HG02973 (cell line): Measurements from ENCODE around the gene ADSS1.

Experiments used
- ATAC-seq: cut with Tn5 transposase; IDR thresholded peaks from one replicate; pipeline ENCODE4 v1.9.1; 2021; ENCODE audit warnings: moderate library complexity; ENCODE audit not compliant: unreplicated experiment

Gene ADSS1

DNA sequence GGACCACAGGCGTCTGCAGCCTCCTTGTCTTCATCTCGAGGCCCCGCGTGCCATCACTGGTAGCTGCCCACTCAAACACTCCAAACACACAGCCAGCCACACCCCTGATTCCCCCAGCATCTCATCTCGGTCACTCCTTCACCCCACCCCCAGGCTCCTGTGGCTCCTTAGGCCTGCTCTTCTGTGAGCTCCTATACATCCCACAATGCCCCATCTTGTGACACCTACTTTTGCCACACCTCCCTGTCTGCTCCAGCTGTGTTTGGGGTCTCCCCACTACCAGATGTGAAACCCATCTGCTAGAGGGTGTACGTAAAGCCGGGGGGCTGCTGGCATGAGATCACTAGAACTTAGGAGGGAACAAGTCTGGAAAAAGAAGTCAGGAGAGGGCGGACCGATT is 67.4 kb downstream of the ADSS1 start:
- no peak for ATAC-seq

GRCh38 chr14:104792101-104792884 is 68.3 kb downstream of the ADSS1 start:
- no peak for ATAC-seq

GRCh38 chr14:104792945-104793702 is 69.1 kb downstream of the ADSS1 start:
- ATAC-seq: no peak

GRCh38 chr14:104793703-104793959 is 69.6 kb downstream of the ADSS1 start:
- ATAC-seq: no peak

DNA sequence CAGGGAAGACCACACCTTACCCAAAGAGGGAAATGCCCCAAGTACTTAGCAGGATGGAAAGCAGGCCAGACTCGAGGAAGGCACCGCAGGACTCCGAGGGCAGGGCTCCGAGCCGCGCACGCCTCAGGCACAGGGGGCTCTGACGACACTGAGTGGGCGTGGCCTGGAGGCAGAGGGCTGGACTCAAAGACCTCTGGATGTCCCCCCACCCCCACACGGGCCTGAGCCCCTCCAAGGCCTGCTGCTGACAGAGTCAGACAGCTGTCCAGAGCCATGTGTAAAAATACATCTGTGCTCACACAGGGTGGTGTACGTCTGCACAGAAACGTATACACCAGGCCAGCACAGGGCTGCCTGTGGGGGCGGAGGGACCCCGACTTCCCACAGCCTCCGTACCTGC is 70.1 kb downstream of the ADSS1 start:
- ATAC-seq: no peak

DNA sequence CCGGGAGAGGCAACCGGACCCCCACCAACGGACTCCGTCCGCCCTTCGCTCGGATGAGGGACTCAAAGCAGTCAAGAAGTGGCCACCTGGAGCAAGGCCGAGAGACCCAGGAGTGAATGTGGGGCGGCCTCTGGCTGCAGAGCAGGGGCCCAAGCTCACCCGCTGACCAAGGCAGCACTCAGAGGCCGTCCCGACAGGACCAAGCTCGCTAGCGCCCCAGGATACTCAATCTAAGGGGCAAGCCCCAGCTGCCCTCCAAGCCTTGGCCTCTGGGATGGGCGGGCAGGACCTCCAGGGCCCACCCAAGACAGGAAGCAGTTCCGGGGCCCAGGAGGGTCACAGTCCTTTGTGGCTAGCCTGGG is 70.6 kb downstream of the ADSS1 start:
- ATAC-seq: no peak

DNA sequence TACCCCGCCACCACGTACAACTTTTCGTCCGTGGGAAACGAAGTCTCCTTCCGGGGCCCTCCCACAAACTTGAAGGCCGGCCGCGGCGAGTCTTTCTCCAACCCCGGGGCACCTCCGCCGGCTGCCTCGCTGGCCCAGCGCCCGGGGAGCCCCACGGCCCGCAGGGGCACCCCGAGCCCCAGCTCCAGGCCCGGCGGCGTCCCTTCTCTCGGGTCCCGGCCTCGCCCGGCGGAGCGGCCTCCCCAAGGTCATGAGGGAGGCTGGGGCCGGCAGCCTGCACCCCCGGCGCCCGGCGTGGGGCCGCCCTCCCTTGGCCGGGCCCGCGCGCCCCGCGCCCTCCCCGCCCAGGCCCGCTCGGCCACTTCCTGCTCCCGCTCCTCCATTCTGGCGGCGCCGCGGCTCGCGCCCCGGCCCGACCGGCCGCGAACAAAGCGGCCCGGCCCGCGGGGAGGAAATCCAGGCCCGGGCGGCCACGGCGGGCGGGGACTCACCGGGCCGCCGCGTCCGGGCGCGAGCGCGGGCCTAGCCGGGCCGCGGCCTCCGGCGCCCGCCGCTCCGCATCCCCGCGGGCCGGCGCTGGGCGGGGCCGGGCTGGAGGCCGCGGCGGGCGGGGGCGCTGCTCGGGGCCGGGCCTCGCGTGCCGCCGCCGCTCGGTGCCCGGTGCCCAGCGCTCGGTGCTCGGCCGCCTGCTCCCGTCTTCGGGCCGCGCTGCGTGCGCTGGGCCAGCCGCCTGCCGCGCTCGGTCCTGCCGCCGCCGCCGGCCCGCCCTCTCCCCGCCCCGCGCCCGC is 71.2 kb downstream of the ADSS1 start, which contains the start of gene AKT1:
Gene AKT1, minus strand, starts transcription at position 756 of the 788 bp plus-strand sequence. CDS start 3,105 bp downstream, outside the sequence.
- ATAC-seq: no peak

GRCh38 chr14:104795781-104796686 is 72.0 kb downstream of the ADSS1 start:
- no peak for ATAC-seq

DNA sequence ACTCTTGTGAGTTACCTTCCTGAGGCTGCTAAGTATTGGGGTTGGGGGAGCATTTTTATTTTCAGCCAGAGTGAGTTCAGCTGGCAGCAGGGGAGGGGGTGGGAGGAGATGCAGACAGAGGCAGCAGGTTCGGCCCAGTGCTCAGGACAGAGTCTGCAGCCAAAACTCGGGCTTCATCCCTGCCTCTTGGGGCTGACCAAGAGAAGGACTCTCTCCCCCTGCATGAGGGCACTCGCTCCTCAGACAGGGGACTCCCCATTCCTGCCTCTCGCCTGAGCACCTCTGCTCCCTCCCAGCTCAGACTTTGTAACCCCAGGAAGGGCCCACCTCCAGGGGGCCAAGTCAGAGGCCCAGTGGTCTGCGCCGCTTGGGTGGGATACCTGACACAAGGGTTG is 72.7 kb downstream of the ADSS1 start:
- no peak for ATAC-seq
